MCF 10A (cell line): ENCODE data around the gene UPF2. TPM values are rescaled to one million over a fixed set of nuclear protein-coding genes. Genes with fewer than 3 reads are reported as not detected.

Experiments used
- BruUV-seq: library from RNA; stranded (reverse); fragments of 400-500 nt; replicated peaks from 2 replicates; lab custom pipeline; 2021; lab: Mats Ljungman, UMichigan
- CTCF ChIA-PET: fragments of 300-600 bp; sonication (Branson Sonifier 250); formaldehyde crosslinking; extraction: SDS; loops from one replicate; lab custom pipeline; 2021; ENCODE audit warnings: antibody characterized with exemption, inconsistent platforms; lab: Yijun Ruan, JAX
- POLR2A ChIA-PET: fragments of 300-600, 350-650 bp; sonication (Branson Sonifier 250); formaldehyde crosslinking; extraction: SDS; loops from one replicate; lab custom pipeline; 2020; ENCODE audit warnings: antibody characterized with exemption, inconsistent platforms; lab: Yijun Ruan, JAX
- DNase-seq: peaks from one replicate; pipeline ENCODE4 v3.0.0-alpha.2; 2018; ENCODE audit not compliant: unreplicated experiment
- H3K27ac Mint-ChIP-seq: one replicate; pipeline ENCODE4 v1.8.0; 2022; ENCODE audit warnings: mild to moderate bottlenecking, low read depth, mixed read lengths; ENCODE audit not compliant: unreplicated experiment
- H3K27me3 Mint-ChIP-seq: one replicate; pipeline ENCODE4 v1.8.0; 2022; ENCODE audit warnings: mixed read lengths; ENCODE audit not compliant: insufficient read depth, unreplicated experiment
- H3K36me3 Mint-ChIP-seq: one replicate; pipeline ENCODE4 v1.8.0; 2022; ENCODE audit warnings: mild to moderate bottlenecking, moderate library complexity, mixed read lengths; ENCODE audit not compliant: insufficient read depth, unreplicated experiment
- H3K4me1 Mint-ChIP-seq: one replicate; pipeline ENCODE4 v1.8.0; 2022; ENCODE audit warnings: mixed read lengths; ENCODE audit not compliant: insufficient read depth, unreplicated experiment
- H3K4me3 Mint-ChIP-seq: one replicate; pipeline ENCODE4 v1.8.0; 2022; ENCODE audit warnings: mild to moderate bottlenecking, moderate library complexity, mixed read lengths; ENCODE audit not compliant: unreplicated experiment
- H3K9me3 Mint-ChIP-seq: one replicate; pipeline ENCODE4 v1.8.0; 2022; ENCODE audit warnings: mixed read lengths; ENCODE audit not compliant: unreplicated experiment
- CTCF ChIP-seq: fragments of 200-600 bp; IDR thresholded peaks from one replicate; pipeline ENCODE4 v1.8.0; 2022; ENCODE audit warnings: antibody characterized with exemption, mild to moderate bottlenecking; ENCODE audit not compliant: unreplicated experiment
- intact Hi-C: fragments of 100-400 bp; cut with micrococcal nuclease; formaldehyde crosslinking; loops from 2 replicates; pipeline ENCODE4 v1.14.1; 2022
- total RNA-seq: library from RNA; stranded (reverse); gene quantifications from 2 replicates; pipeline ENCODE4 v1.2.3, GENCODE V29; 2022

The UPF2 gene
- total RNA-seq, 1 experiment from 2014 or later: 24.7 TPM

GRCh38 chr10:12068449-12069269 is 26.1 kb upstream of the UPF2 start, which contains the start of gene DHTKD1:
DHTKD1 (plus strand) TSS chr10:12068954; CDS start chr10:12069034, 80 bp downstream.
- Mint-ChIP-seq H3K36me3 (peaks cover 3% of the 10 kb centered on the region), H3K4me1 (peaks cover 20% of the 10 kb centered on the region), H3K27ac (peak within 1 kb of the TSS; percentile 87), H3K9me3 (no peaks in the 10 kb centered on the region), H3K4me3 (peak within 1 kb of the TSS; percentile 70), H3K27me3 (no peaks in the 10 kb centered on the region)
- POLR2A ChIA-PET: interaction anchor here (0.9 to 2.2 kb wide), 3 partner anchors 13 to 35 kb away, joined by 4 to 34 read pairs (median 4); partner anchors contain the start of gene UPF2
- peak; percentile 23 for TF ChIP-seq CTCF
- no TSS peak for BruUV-seq
- DNase-seq: peak; percentile 98
- CTCF ChIA-PET: interaction anchor here (0.7 to 1.2 kb wide), 3 partner anchors 12 to 345 kb away, joined by 3 to 4 read pairs (median 3); no protein-coding TSS in a partner anchor
- intact Hi-C loops: loop anchor here (1.0 kb wide), 1 partner anchor 25 kb away; no protein-coding TSS in a partner anchor

- DNase-seq: peak; percentile 20
- TF ChIP-seq CTCF: no peak
- Mint-ChIP-seq H3K4me3 (no peak overlapping the region), H3K27ac (no peak overlapping the region), H3K4me1 (peaks cover 20% of the 10 kb centered on the region), H3K27me3 (no peaks in the 10 kb centered on the region), H3K36me3 (no peaks in the 10 kb centered on the region), H3K9me3 (no peaks in the 10 kb centered on the region)
- CTCF ChIA-PET: interaction anchor here (0.5 to 0.6 kb wide), 2 partner anchors 15 to 27 kb away, joined by 3 to 4 read pairs; no protein-coding TSS in a partner anchor
- BruUV-seq: no TSS peak
- intact Hi-C loops: no loop called here
- POLR2A ChIA-PET: interaction anchor here (2.2 kb wide), 1 partner anchor 25 kb away, joined by 34 read pairs; the partner anchor contains the start of gene UPF2
Observed at GRCh38 chr10:12067336-12067735, 24.7 kb upstream of the UPF2 start.

- ChIA-PET POLR2A (interaction anchor here (1.4 kb wide), 1 partner anchor 21 kb away, joined by 4 read pairs; the partner anchor contains the start of gene UPF2), CTCF (interaction anchor here (0.6 kb wide), 1 partner anchor 65 kb away, joined by 3 read pairs; no protein-coding TSS in a partner anchor)
- Mint-ChIP-seq H3K4me1 (peaks cover 7% of the 10 kb centered on the region), H3K4me3 (no peak overlapping the region), H3K36me3 (no peaks in the 10 kb centered on the region), H3K27ac (no peak overlapping the region), H3K9me3 (no peaks in the 10 kb centered on the region), H3K27me3 (no peaks in the 10 kb centered on the region)
- no peak for DNase-seq
- intact Hi-C loops: no loop called here
- BruUV-seq: no TSS peak
- no peak for TF ChIP-seq CTCF
Observed at GRCh38 chr10:12063483-12063818, 20.8 kb upstream of the UPF2 start.
